ENCODE results near the gene RNF34.
A peak's percentile ranks its signal among the peaks of the same experiment; 100 is the strongest.

The RNF34 gene

GRCh38 chr12:121391619-121392324 is 8.1 kb upstream of the RNF34 start:
- H3K4me3 ChIP-seq (replicated peaks in 1 of 2; ENCODE audit: low read depth in 2 of 2, low read length in 2 of 2), result peak overlapping the region; percentile 2 to 9
- no peak for TF ChIP-seq CTCF (IDR thresholded peaks at IDR 0.05; ENCODE audit: low read depth, low read length)
- DNase-seq (ENCODE audit: low read depth in 2 of 2), result peak; percentile 58 to 77

GRCh38 chr12:121392325-121392716 is 7.6 kb upstream of the RNF34 start:
- no peak for DNase-seq (ENCODE audit: low read depth in 2 of 2)
- H3K4me3 ChIP-seq (replicated peaks in 1 of 2; ENCODE audit: low read depth in 2 of 2, low read length in 2 of 2), result no peak overlapping the region
- TF ChIP-seq CTCF (IDR thresholded peaks at IDR 0.05; ENCODE audit: low read depth, low read length), result no peak

GRCh38 chr12:121397521-121397920 is 2.4 kb upstream of the RNF34 start:
- TF ChIP-seq CTCF (IDR thresholded peaks at IDR 0.05; ENCODE audit: low read depth, low read length), result no peak
- no peak overlapping the region for H3K4me3 ChIP-seq (replicated peaks in 1 of 2; ENCODE audit: low read depth in 2 of 2, low read length in 2 of 2)
- DNase-seq (ENCODE audit: low read depth in 2 of 2), result no peak

GRCh38 chr12:121398355-121398754 is 1.6 kb upstream of the RNF34 start:
- TF ChIP-seq CTCF (IDR thresholded peaks at IDR 0.05; ENCODE audit: low read depth, low read length), result no peak
- DNase-seq (ENCODE audit: low read depth in 2 of 2), result no peak
- H3K4me3 ChIP-seq (replicated peaks in 1 of 2; ENCODE audit: low read depth in 2 of 2, low read length in 2 of 2), result no peak overlapping the region

GRCh38 chr12:121400332-121401139 is 618 bp downstream of the RNF34 start:
- DNase-seq (ENCODE audit: low read depth in 2 of 2), result peak; percentile 29 to 46
- H3K4me3 ChIP-seq (replicated peaks in 1 of 2; ENCODE audit: low read depth in 2 of 2, low read length in 2 of 2), result peak overlapping the region; percentile 93 to 95
- TF ChIP-seq CTCF (IDR thresholded peaks at IDR 0.05; ENCODE audit: low read depth, low read length), result no peak

GRCh38 chr12:121403721-121404120 is 3.8 kb downstream of the RNF34 start:
- no peak for DNase-seq (ENCODE audit: low read depth in 2 of 2)
- TF ChIP-seq CTCF (IDR thresholded peaks at IDR 0.05; ENCODE audit: low read depth, low read length), result no peak
- H3K4me3 ChIP-seq (replicated peaks in 1 of 2; ENCODE audit: low read depth in 2 of 2, low read length in 2 of 2), result no peak overlapping the region

Data from cardiac fibroblast (primary cell).